ENCODE data around the gene RPUSD3. TPM values are rescaled to one million over a fixed set of nuclear protein-coding genes. Genes with fewer than 3 reads are reported as not detected.

Gene RPUSD3
- total RNA-seq (21.1 TPM), polyA plus RNA-seq (10 to 100 TPM; 59.7 to 72.3 (median 66.8) TPM)

- Mint-ChIP-seq H3K27me3 (peaks cover 4% of the 10 kb centered on the region), H3K9me3 (no peaks in the 10 kb centered on the region), H3K36me3 (peaks cover 12% of the 10 kb centered on the region), H3K4me1 (peaks cover 7 to 43% (median 21%) of the 10 kb centered on the region in 4 donors), H3K27ac (peak within 1 kb of the TSS; percentile 79 to 93 (median 90)), H3K4me3 (peak within 1 kb of the TSS; percentile 94 to 99 (median 98))
- peak; percentile 93 to 95 (median 94) for DNase-seq
- Histone ChIP-seq H3K4me1 (ENCODE audit: control insufficient read depth, insufficient read depth, low read length, poor library complexity, severe bottlenecking) (peaks cover 18% of the 10 kb centered on the region), H3K27me3 (ENCODE audit: control insufficient read depth, insufficient read depth, low read length) (no peaks in the 10 kb centered on the region), H3K36me3 (ENCODE audit: control insufficient read depth, insufficient read depth, low read length) (peaks cover 20% of the 10 kb centered on the region), H3K9me3 (ENCODE audit: control insufficient read depth in 2 of 2, low read length in 2 of 2) (no peaks in the 10 kb centered on the region), H3K4me3 (ENCODE audit: low read depth, low read length) (peak within 1 kb of the TSS; percentile 88), H3K27ac (ENCODE audit: insufficient read depth, low read length, poor library complexity, severe bottlenecking) (peak within 1 kb of the TSS; percentile 77)
- ATAC-seq (ENCODE audit: low read depth in 2 of 2), result peak; percentile 97
Measured at GRCh38 chr3:9843715-9844438, at the start of gene RPUSD3. TSS of gene RPUSD3 (minus strand) at chr3:9844008. CDS start at chr3:9843990, 18 bp downstream.

- Histone ChIP-seq H3K4me1 (ENCODE audit: control insufficient read depth, insufficient read depth, low read length, poor library complexity, severe bottlenecking) (peaks cover 25% of the 10 kb centered on the region), H3K36me3 (ENCODE audit: control insufficient read depth, insufficient read depth, low read length) (peaks cover 14% of the 10 kb centered on the region), H3K27me3 (ENCODE audit: control insufficient read depth, insufficient read depth, low read length) (no peaks in the 10 kb centered on the region), H3K9me3 (ENCODE audit: control insufficient read depth in 2 of 2, low read length in 2 of 2) (no peaks in the 10 kb centered on the region), H3K27ac (ENCODE audit: insufficient read depth, low read length, poor library complexity, severe bottlenecking) (peak overlapping the region; percentile 99), H3K4me3 (ENCODE audit: low read depth, low read length) (peak overlapping the region; percentile 95)
- H3K4me3 Mint-ChIP-seq, result peak overlapping the region; percentile 90 to 98 (median 96)
- H3K27me3 Mint-ChIP-seq, result no peaks in the 10 kb centered on the region
- peaks cover 29% of the 10 kb centered on the region for H3K36me3 Mint-ChIP-seq
- ATAC-seq (ENCODE audit: low read depth in 2 of 2), result peak in 1 of 2 donors; percentile 0
- peak overlapping the region; percentile 98 to 99 (median 99) for H3K27ac Mint-ChIP-seq
- peaks cover 0 to 2% (median 0%) of the 10 kb centered on the region in 7 donors for H3K9me3 Mint-ChIP-seq
- peaks cover 25 to 50% (median 38%) of the 10 kb centered on the region in 4 donors for H3K4me1 Mint-ChIP-seq
- no peak for DNase-seq
Measured at GRCh38 chr3:9891072-9891622, 47.3 kb upstream of the RPUSD3 start.

- peaks cover 0 to 2% (median 0%) of the 10 kb centered on the region in 7 donors for H3K9me3 Mint-ChIP-seq
- peaks cover 25% of the 10 kb centered on the region for H3K36me3 Mint-ChIP-seq
- peak within 1 kb of the TSS; percentile 99 for H3K27ac ChIP-seq (ENCODE audit: insufficient read depth, low read length, poor library complexity, severe bottlenecking)
- peak within 1 kb of the TSS; percentile 95 for H3K4me3 ChIP-seq (ENCODE audit: low read depth, low read length)
- DNase-seq (peak; percentile 84 to 94 (median 88)), ATAC-seq (ENCODE audit: low read depth in 2 of 2) (peak; percentile 85 to 87)
- peaks cover 25% of the 10 kb centered on the region for H3K4me1 ChIP-seq (ENCODE audit: control insufficient read depth, insufficient read depth, low read length, poor library complexity, severe bottlenecking)
- H3K9me3 ChIP-seq (ENCODE audit: control insufficient read depth in 2 of 2, low read length in 2 of 2), result no peaks in the 10 kb centered on the region
- no peaks in the 10 kb centered on the region for H3K27me3 ChIP-seq (ENCODE audit: control insufficient read depth, insufficient read depth, low read length)
- peaks cover 14% of the 10 kb centered on the region for H3K36me3 ChIP-seq (ENCODE audit: control insufficient read depth, insufficient read depth, low read length)
- H3K27ac Mint-ChIP-seq, result peak within 1 kb of the TSS; percentile 98 to 99 (median 99)
- H3K4me1 Mint-ChIP-seq, result peaks cover 25 to 46% (median 36%) of the 10 kb centered on the region in 4 donors
- H3K4me3 Mint-ChIP-seq, result peak within 1 kb of the TSS; percentile 90 to 98 (median 96)
- no peaks in the 10 kb centered on the region for H3K27me3 Mint-ChIP-seq
Measured at GRCh38 chr3:9890249-9891071, 46.7 kb upstream of the RPUSD3 start, which contains the start of gene JAGN1. TSS of gene JAGN1 (plus strand) at chr3:9890610. CDS start at chr3:9890723, 113 bp downstream.

- no peaks in the 10 kb centered on the region for H3K9me3 ChIP-seq (ENCODE audit: control insufficient read depth in 2 of 2, low read length in 2 of 2)
- H3K4me1 ChIP-seq (ENCODE audit: control insufficient read depth, insufficient read depth, low read length, poor library complexity, severe bottlenecking), result peaks cover 25% of the 10 kb centered on the region
- peak overlapping the region; percentile 99 for H3K27ac ChIP-seq (ENCODE audit: insufficient read depth, low read length, poor library complexity, severe bottlenecking)
- Mint-ChIP-seq H3K36me3 (peaks cover 19% of the 10 kb centered on the region), H3K27me3 (no peaks in the 10 kb centered on the region), H3K27ac (peak overlapping the region; percentile 52 to 99 (median 98)), H3K9me3 (no peaks in the 10 kb centered on the region), H3K4me3 (peak overlapping the region in 3 of 4 donors; percentile 2 to 97 (median 90)), H3K4me1 (peaks cover 19 to 40% (median 30%) of the 10 kb centered on the region in 4 donors)
- ATAC-seq (ENCODE audit: low read depth in 2 of 2), result no peak
- DNase-seq, result no peak
- no peaks in the 10 kb centered on the region for H3K27me3 ChIP-seq (ENCODE audit: control insufficient read depth, insufficient read depth, low read length)
- no peak overlapping the region for H3K4me3 ChIP-seq (ENCODE audit: low read depth, low read length)
- peaks cover 14% of the 10 kb centered on the region for H3K36me3 ChIP-seq (ENCODE audit: control insufficient read depth, insufficient read depth, low read length)
Measured at GRCh38 chr3:9889405-9889804, 45.6 kb upstream of the RPUSD3 start.

GRCh38 chr3:9888540-9888939, 44.7 kb upstream of the RPUSD3 start:
- Mint-ChIP-seq H3K27ac (no peak overlapping the region), H3K4me3 (peak overlapping the region in 2 of 4 donors; percentile 27 to 90), H3K4me1 (peaks cover 12 to 32% (median 24%) of the 10 kb centered on the region in 4 donors), H3K36me3 (peaks cover 12% of the 10 kb centered on the region), H3K9me3 (no peaks in the 10 kb centered on the region), H3K27me3 (no peaks in the 10 kb centered on the region)
- no peak overlapping the region for H3K4me3 ChIP-seq (ENCODE audit: low read depth, low read length)
- H3K27ac ChIP-seq (ENCODE audit: insufficient read depth, low read length, poor library complexity, severe bottlenecking), result no peak overlapping the region
- peaks cover 12% of the 10 kb centered on the region for H3K36me3 ChIP-seq (ENCODE audit: control insufficient read depth, insufficient read depth, low read length)
- no peaks in the 10 kb centered on the region for H3K27me3 ChIP-seq (ENCODE audit: control insufficient read depth, insufficient read depth, low read length)
- no peaks in the 10 kb centered on the region for H3K9me3 ChIP-seq (ENCODE audit: control insufficient read depth in 2 of 2, low read length in 2 of 2)
- ATAC-seq (ENCODE audit: low read depth in 2 of 2) (no peak), DNase-seq (no peak)
- H3K4me1 ChIP-seq (ENCODE audit: control insufficient read depth, insufficient read depth, low read length, poor library complexity, severe bottlenecking), result peaks cover 22% of the 10 kb centered on the region

- H3K4me3 ChIP-seq (ENCODE audit: low read depth, low read length), result no peak overlapping the region
- Mint-ChIP-seq H3K4me3 (no peak overlapping the region), H3K27me3 (no peaks in the 10 kb centered on the region), H3K36me3 (peaks cover 3% of the 10 kb centered on the region), H3K9me3 (no peaks in the 10 kb centered on the region), H3K4me1 (peaks cover 3 to 24% (median 15%) of the 10 kb centered on the region in 4 donors), H3K27ac (no peak overlapping the region)
- peaks cover 22% of the 10 kb centered on the region for H3K4me1 ChIP-seq (ENCODE audit: control insufficient read depth, insufficient read depth, low read length, poor library complexity, severe bottlenecking)
- H3K9me3 ChIP-seq (ENCODE audit: control insufficient read depth in 2 of 2, low read length in 2 of 2), result no peaks in the 10 kb centered on the region
- peaks cover 2% of the 10 kb centered on the region for H3K36me3 ChIP-seq (ENCODE audit: control insufficient read depth, insufficient read depth, low read length)
- no peaks in the 10 kb centered on the region for H3K27me3 ChIP-seq (ENCODE audit: control insufficient read depth, insufficient read depth, low read length)
- DNase-seq, result no peak
- no peak for ATAC-seq (ENCODE audit: low read depth in 2 of 2)
- no peak overlapping the region for H3K27ac ChIP-seq (ENCODE audit: insufficient read depth, low read length, poor library complexity, severe bottlenecking)
Measured at GRCh38 chr3:9887480-9887879, 43.7 kb upstream of the RPUSD3 start.

- H3K36me3 Mint-ChIP-seq, result no peaks in the 10 kb centered on the region
- no peaks in the 10 kb centered on the region for H3K27me3 ChIP-seq (ENCODE audit: control insufficient read depth, insufficient read depth, low read length)
- H3K9me3 Mint-ChIP-seq, result no peaks in the 10 kb centered on the region
- no peaks in the 10 kb centered on the region for H3K9me3 ChIP-seq (ENCODE audit: control insufficient read depth in 2 of 2, low read length in 2 of 2)
- no peak overlapping the region for H3K4me3 ChIP-seq (ENCODE audit: low read depth, low read length)
- peaks cover 0 to 16% (median 8%) of the 10 kb centered on the region in 4 donors for H3K4me1 Mint-ChIP-seq
- ATAC-seq (ENCODE audit: low read depth in 2 of 2) (no peak), DNase-seq (no peak)
- no peak overlapping the region for H3K27ac Mint-ChIP-seq
- H3K4me3 Mint-ChIP-seq, result no peak overlapping the region
- H3K4me1 ChIP-seq (ENCODE audit: control insufficient read depth, insufficient read depth, low read length, poor library complexity, severe bottlenecking), result peaks cover 15% of the 10 kb centered on the region
- peaks cover 5% of the 10 kb centered on the region for H3K27me3 Mint-ChIP-seq
- no peak overlapping the region for H3K27ac ChIP-seq (ENCODE audit: insufficient read depth, low read length, poor library complexity, severe bottlenecking)
- no peaks in the 10 kb centered on the region for H3K36me3 ChIP-seq (ENCODE audit: control insufficient read depth, insufficient read depth, low read length)
Measured at GRCh38 chr3:9886328-9886727, 42.5 kb upstream of the RPUSD3 start.
